GM12872 (cell line): Measurements from ENCODE around the gene GARIN5B.

ENCODE experiments used
- TF ChIP-seq, protein P1 (sequence below): IDR thresholded peaks from 3 replicates; pipeline ENCODE4 v1.5.1; 2011; ENCODE audit warnings: low read depth, mild to moderate bottlenecking, low read length, moderate library complexity; ENCODE audit not compliant: insufficient read depth

The GARIN5B gene

DNA sequence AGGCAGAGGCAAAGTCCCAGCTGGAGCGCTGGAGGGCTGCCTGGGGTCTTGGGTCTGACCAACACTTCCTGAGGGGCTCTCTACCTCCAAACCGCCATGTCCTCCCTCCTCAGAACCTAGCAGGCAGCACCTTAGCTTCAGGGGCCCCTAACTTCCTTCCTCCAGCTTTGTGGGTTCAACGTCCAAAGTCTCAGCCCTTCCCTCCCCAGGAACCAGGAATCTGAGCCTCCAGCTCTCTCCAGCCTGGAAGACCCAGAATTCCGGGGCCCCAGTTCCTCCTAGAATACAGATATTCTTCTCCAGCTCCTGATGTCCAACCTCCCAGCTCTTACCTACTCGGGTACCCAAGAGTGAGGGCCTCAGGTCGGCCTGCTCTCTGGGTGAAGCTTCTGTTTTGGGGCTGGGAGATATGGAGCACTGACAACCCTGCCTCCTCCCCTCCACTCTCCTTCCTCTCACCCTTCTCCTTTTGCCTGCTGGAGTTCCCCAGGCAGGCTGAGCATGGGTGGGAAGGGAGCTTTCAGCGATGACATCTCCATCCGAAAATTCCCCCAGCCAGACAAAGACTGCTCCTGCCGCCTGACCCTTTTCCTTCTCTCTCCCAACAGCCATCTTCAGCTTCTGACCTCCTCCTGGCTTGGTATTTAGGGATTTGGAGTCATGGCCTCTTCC is 41.5 kb downstream of the GARIN5B start:
- TF ChIP-seq, protein P1, sequence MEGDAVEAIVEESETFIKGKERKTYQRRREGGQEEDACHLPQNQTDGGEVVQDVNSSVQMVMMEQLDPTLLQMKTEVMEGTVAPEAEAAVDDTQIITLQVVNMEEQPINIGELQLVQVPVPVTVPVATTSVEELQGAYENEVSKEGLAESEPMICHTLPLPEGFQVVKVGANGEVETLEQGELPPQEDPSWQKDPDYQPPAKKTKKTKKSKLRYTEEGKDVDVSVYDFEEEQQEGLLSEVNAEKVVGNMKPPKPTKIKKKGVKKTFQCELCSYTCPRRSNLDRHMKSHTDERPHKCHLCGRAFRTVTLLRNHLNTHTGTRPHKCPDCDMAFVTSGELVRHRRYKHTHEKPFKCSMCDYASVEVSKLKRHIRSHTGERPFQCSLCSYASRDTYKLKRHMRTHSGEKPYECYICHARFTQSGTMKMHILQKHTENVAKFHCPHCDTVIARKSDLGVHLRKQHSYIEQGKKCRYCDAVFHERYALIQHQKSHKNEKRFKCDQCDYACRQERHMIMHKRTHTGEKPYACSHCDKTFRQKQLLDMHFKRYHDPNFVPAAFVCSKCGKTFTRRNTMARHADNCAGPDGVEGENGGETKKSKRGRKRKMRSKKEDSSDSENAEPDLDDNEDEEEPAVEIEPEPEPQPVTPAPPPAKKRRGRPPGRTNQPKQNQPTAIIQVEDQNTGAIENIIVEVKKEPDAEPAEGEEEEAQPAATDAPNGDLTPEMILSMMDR, result no peak

DNA sequence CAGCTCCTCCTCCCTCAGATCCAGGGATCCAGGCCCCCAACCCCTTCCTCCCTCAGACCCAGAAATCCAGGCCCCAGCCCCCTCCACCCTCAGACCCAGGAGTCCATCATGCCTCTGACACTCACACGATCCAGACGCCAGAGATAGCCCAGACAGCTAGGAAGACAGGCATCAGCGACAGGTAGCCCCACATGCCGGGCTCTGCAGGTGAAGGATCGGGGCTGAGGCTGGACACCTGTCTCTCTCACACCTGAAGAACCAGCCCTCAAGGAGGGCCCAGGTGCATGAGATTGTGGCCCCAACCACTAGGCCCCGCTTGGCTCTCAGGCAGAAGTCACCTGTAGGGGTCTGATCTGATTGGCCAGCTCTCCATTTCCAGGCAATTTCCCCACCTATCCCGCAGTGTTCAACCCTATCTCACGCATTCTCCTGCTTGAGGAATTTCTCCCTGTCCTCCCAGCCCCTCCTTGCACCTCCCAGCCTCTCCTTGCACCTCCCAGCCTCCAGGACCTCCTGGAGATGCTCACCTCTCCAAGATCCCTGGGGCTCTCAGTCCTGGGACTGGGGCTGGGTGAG is 42.1 kb downstream of the GARIN5B start:
- TF ChIP-seq, protein P1, result no peak

DNA sequence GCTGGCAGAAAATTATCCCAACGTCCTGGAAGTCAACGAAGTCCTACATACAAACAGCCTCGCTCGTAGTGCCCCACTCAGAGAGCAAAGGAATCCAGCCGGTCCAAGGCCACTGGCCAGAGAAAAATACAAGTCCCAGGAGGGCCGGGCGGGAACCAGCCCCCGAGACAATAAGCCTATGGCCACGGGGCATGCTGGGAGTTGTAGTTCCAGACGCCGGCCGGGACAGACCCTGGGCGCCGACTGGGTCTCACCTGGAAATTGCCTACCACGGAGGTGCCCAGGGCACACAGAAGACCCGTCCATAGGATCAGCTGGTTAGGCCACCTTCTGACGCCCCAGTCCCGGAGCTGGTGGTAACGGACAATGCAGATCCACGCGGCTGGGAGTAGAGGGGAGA is 43.3 kb downstream of the GARIN5B start:
- TF ChIP-seq, protein P1, result no peak

DNA sequence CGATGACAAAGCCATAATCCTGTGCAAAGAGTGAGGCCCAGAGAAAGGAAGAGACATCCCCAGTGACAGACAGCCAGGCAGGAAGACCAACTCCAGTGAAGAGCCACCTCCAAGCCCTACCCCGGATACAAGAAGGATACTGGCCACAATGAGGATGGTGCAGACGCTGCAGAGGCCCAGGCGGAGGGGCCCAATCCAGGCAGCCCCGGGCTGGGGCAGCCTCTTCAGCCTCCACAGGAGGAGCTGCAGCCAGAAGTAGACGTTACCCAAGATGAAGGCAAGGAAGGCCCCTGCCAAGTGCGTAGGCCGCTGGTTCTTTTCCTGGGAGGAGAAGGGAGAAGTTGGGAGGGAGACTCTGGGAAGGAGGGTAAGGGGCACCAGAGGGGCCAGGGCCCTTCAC is 46.4 kb downstream of the GARIN5B start:
- TF ChIP-seq, protein P1, result no peak

DNA sequence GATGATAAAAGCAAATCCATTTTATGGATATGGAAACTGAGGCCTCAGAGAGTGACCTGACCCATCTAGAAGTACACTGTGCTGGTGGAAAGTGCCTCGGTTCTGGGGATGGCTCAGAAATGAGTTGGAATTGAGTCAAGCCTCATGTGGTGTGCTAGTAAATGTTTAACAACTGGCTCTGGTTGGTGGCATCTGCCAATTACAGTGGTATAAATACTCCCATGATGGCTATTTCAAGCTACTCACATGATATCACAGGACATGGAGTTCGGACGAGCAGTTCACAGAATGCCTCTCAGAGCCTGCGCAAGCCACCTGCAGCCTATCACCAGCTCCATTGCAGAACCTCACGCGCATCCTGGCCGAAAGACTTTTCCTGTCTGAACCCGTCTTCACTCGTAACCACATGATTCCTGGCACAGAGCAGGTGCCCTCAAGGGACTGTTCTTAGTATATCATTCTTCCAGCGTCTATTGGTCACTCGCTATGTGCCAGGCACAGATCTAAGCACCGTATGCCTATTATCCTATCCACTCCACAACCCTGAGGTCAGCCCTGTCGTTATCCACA is 47.0 kb downstream of the GARIN5B start:
- TF ChIP-seq, protein P1, result no peak

DNA sequence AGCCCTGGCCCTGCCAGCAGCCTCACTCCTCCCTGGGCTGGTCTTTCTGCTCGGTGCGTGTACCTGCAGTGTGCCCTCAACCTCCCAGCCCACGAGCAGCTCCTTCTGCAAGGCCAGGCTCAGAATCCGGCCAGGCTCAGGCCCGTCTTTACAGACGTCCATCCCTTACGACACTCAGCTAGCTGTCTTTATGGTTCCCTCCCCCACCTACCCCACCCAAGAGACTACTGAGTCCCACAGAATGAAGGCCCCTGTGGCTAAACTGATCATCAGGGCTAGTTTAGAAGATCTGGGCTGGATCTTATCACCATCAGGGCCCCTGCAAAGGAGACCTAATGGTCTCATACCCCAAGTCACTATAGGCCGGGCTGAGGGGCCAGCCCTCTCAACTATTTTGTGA is 48.7 kb downstream of the GARIN5B start:
- TF ChIP-seq, protein P1, result no peak

DNA sequence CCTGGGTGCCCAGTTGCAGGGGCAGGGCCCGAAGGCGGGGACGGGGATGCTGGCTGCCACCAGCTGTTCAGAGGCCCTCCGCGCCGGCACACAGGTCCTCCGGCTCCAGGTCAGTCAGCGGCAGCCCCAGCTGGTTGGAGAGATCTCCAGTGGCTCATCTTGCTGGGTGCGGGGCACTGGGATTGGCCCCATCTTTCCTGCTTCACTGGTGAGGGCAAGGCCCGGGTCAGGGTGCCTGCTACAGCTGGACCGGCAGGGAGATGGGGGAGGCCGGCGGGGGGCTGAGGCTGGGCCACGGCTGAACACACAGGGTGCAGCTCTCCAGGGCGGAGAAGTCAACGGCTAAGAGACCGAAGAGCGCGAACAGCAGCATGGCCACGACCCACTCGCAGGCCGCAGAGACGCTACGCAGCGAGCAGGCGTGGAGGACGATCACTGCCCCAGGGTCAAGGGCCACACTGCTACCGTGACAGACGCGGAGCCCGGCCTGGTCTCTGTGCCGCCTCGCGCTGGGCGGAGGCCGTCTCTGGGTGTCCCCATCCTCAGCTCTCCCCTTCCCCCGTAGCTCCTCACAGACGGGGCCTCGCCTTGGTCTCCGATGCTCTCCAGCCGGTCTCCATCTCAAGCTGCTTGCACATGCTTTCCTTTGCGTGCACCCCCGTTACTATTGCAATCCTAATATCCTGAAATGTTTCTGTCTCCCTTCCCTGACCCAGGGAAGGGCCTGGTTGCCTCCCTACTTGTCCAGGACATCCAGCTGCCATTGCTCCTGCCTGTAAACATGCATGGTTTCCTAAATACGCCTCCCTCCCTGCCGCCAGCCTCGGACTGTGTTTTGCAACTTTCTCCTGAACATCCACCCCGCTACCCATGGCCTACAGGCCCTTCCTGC is 50.2 kb downstream of the GARIN5B start:
- TF ChIP-seq, protein P1, result no peak
